GM23338 (cell line): Measurements from ENCODE around the gene PRRX1. TPM values are rescaled to one million over a fixed set of nuclear protein-coding genes. Genes with fewer than 3 reads are reported as not detected.

ENCODE experiments used
- ATAC-seq: fragments of 200-7000 bp; cut with Tn5 transposase; 3 replicates; pipeline ENCODE4 v1.9.1; 2020
- DNase-seq: peaks from one replicate; pipeline ENCODE4 v3.0.0-alpha.2; 2015; ENCODE audit warnings: low spot score
- H2AFZ ChIP-seq: fragments of 200-600 bp; sonication (generic); 2 replicates; pipeline ENCODE4 v1.8.0; 2016; ENCODE audit warnings: antibody characterized with exemption, mild to moderate bottlenecking, moderate library complexity
- H3F3A ChIP-seq: fragments of 200-600 bp; sonication (generic); replicated peaks from 2 replicates; pipeline ENCODE4 v1.8.0; 2017; ENCODE audit warnings: antibody characterized with exemption, mixed run types, low read depth
- H3K27ac ChIP-seq: fragments of 200-600 bp; sonication (generic); 2 replicates; pipeline ENCODE4 v1.6.1; 2016; ENCODE audit warnings: low read depth
- H3K27me3 ChIP-seq: fragments of 200-600 bp; sonication (generic); 2 replicates; pipeline ENCODE4 v1.8.0; 2016; ENCODE audit warnings: mild to moderate bottlenecking, mixed run types, moderate library complexity; ENCODE audit not compliant: insufficient read depth
- H3K36me3 ChIP-seq: fragments of 200-600 bp; sonication (generic); 2 replicates; pipeline ENCODE4 v1.8.0; 2016; ENCODE audit warnings: mild to moderate bottlenecking; ENCODE audit not compliant: insufficient read depth
- H3K4me1 ChIP-seq: fragments of 200-600 bp; sonication (generic); 2 replicates; pipeline ENCODE4 v1.8.0; 2016; ENCODE audit warnings: mild to moderate bottlenecking, moderate library complexity; ENCODE audit not compliant: insufficient read depth
- H3K4me2 ChIP-seq: fragments of 200-600 bp; sonication (generic); 2 replicates; pipeline ENCODE4 v1.7.1; 2017; ENCODE audit warnings: mixed run types
- H3K4me3 ChIP-seq: fragments of 200-600 bp; sonication (generic); 2 replicates; pipeline ENCODE4 v1.6.1; 2016; ENCODE audit warnings: mixed run types
- H3K79me2 ChIP-seq: fragments of 200-600 bp; sonication (generic); replicated peaks from 2 replicates; pipeline ENCODE4 v1.8.0; 2017; ENCODE audit warnings: mild to moderate bottlenecking; ENCODE audit not compliant: insufficient read depth
- H3K9me2 ChIP-seq: fragments of 200-600 bp; sonication (generic); 2 replicates; pipeline ENCODE4 v1.8.0; 2017; ENCODE audit not compliant: insufficient read depth
- H4K20me1 ChIP-seq: fragments of 200-600 bp; sonication (generic); replicated peaks from 2 replicates; pipeline ENCODE4 v1.8.0; 2017; ENCODE audit warnings: mild to moderate bottlenecking; ENCODE audit not compliant: insufficient read depth
- H3K27ac Mint-ChIP-seq: 2 replicates; pipeline ENCODE4 v1.8.0; 2020; ENCODE audit warnings: inconsistent platforms, mild to moderate bottlenecking, moderate library complexity, mixed read lengths
- H3K27me3 Mint-ChIP-seq: 3 replicates; pipeline ENCODE4 v1.8.0; 2022; ENCODE audit warnings: low read depth, mild to moderate bottlenecking, moderate library complexity, mixed read lengths, inconsistent platforms; ENCODE audit not compliant: insufficient read depth, poor library complexity
- H3K36me3 Mint-ChIP-seq: 3 replicates; pipeline ENCODE4 v1.8.0; 2021; ENCODE audit warnings: low read depth, mild to moderate bottlenecking, inconsistent platforms, moderate library complexity, mixed read lengths
- H3K4me1 Mint-ChIP-seq: 3 replicates; pipeline ENCODE4 v1.8.0; 2020; ENCODE audit warnings: mild to moderate bottlenecking, inconsistent platforms, mixed read lengths
- H3K4me3 Mint-ChIP-seq: 3 replicates; pipeline ENCODE4 v1.8.0; 2021; ENCODE audit warnings: moderate library complexity, mild to moderate bottlenecking, inconsistent platforms, mixed read lengths
- H3K9me3 Mint-ChIP-seq: 3 replicates; pipeline ENCODE4 v1.8.0; 2020; ENCODE audit warnings: moderate library complexity, mild to moderate bottlenecking, inconsistent platforms, mixed read lengths
- CREB1 ChIP-seq: fragments of 250-450 bp; sonication (Bioruptor Pico); IDR thresholded peaks from 2 replicates; pipeline ENCODE4 v1.5.0; 2020; ENCODE audit warnings: low read depth, mild to moderate bottlenecking, moderate library complexity
- CTCF ChIP-seq, 2 experiments: fragments of 200-600 bp in 1 of 2; sonication (generic) in 1 of 2; conservative IDR thresholded peaks; 2 replicates each; pipeline versions ENCODE4 v1.5.1 to v1.6.1; 2016 to 2017; ENCODE audit warnings: antibody characterized with exemption in 2 of 2, low read depth in 2 of 2, mild to moderate bottlenecking in 2 of 2, moderate library complexity in 1 of 2
- ETS1 ChIP-seq: IDR thresholded peaks from 2 replicates; pipeline ENCODE4 v1.6.1; 2016; ENCODE audit warnings: antibody characterized with exemption
- EZH2 ChIP-seq: fragments of 200-600 bp; sonication (generic); IDR thresholded peaks from one replicate; pipeline ENCODE4 v1.8.0; 2017; ENCODE audit warnings: antibody characterized with exemption, mild to moderate bottlenecking, low read depth; ENCODE audit not compliant: unreplicated experiment
- EZH2phosphoT487 ChIP-seq: fragments of 200-600 bp; sonication (generic); IDR thresholded peaks from one replicate; pipeline ENCODE4 v1.8.1; 2018; ENCODE audit warnings: antibody characterized with exemption; ENCODE audit not compliant: unreplicated experiment
- JUNB ChIP-seq: IDR thresholded peaks from one replicate; pipeline ENCODE4 v1.6.1; 2016; ENCODE audit warnings: antibody characterized with exemption; ENCODE audit not compliant: unreplicated experiment
- NANOG ChIP-seq: IDR thresholded peaks from 2 replicates; pipeline ENCODE4 v1.6.1; 2016; ENCODE audit warnings: antibody characterized with exemption, borderline replicate concordance
- POLR2AphosphoS5 ChIP-seq: IDR thresholded peaks from 2 replicates; pipeline ENCODE4 v1.6.1; 2016; ENCODE audit warnings: antibody characterized with exemption, low read depth
- REST ChIP-seq: IDR thresholded peaks from one replicate; pipeline ENCODE4 v1.6.1; 2018; ENCODE audit warnings: antibody characterized with exemption; ENCODE audit not compliant: unreplicated experiment
- STAT1 ChIP-seq: IDR thresholded peaks from one replicate; pipeline ENCODE4 v1.6.1; 2016; ENCODE audit warnings: antibody characterized with exemption; ENCODE audit not compliant: unreplicated experiment
- ZNF114 ChIP-seq: fragments of 250-450 bp; sonication (Bioruptor Pico); IDR thresholded peaks from 2 replicates; pipeline ENCODE4 v1.5.0; 2020; ENCODE audit warnings: mild to moderate bottlenecking, moderate library complexity
- ZNF331 ChIP-seq: fragments of 250-450 bp; sonication (Bioruptor Pico); IDR thresholded peaks from 2 replicates; pipeline ENCODE4 v1.5.0; 2020; ENCODE audit warnings: low read depth, mild to moderate bottlenecking, moderate library complexity
- ZNF462 ChIP-seq: fragments of 250-450 bp; sonication (Bioruptor Pico); IDR thresholded peaks from 2 replicates; pipeline ENCODE4 v1.5.0; 2020; ENCODE audit warnings: mild to moderate bottlenecking, moderate library complexity
- polyA plus RNA-seq: library from polyadenylated mRNA; unstranded; fragments of >200 nt; fragmentation: Nextera tagmentation; extraction: Ambion mirVana; gene quantifications from 2 replicates; pipeline ENCODE4 v1.2.1, GENCODE V29; 2016
- total RNA-seq: library from RNA; depleted of rRNA; stranded (reverse); fragments of >200 nt; shearing (Covaris generic); gene quantifications from 2 replicates; pipeline ENCODE4 v1.2.3, GENCODE V29; 2014

The PRRX1 gene
- total and polyA plus RNA-seq, 2 experiments from 2014 or later: 0.58 TPM; not detected in 1

- no peaks in the 10 kb centered on the region for H3K36me3 Mint-ChIP-seq
- H3K27ac Mint-ChIP-seq: no peak overlapping the region
- H3K27me3 ChIP-seq: no peaks in the 10 kb centered on the region
- peaks cover 4% of the 10 kb centered on the region; the same call in 1 of the 2 replicates for H3K9me2 ChIP-seq
- H3K36me3 ChIP-seq: no peaks in the 10 kb centered on the region
- no peaks in the 10 kb centered on the region for H3F3A ChIP-seq
- no peaks in the 10 kb centered on the region for H3K9me3 Mint-ChIP-seq
- H3K4me3 ChIP-seq: no peak overlapping the region
- no peak for TF ChIP-seq JUNB
- TF ChIP-seq STAT1: no peak
- TF ChIP-seq ETS1: no peak
- no peak for TF ChIP-seq EZH2phosphoT487
- TF ChIP-seq ZNF331: no peak
- no peak for TF ChIP-seq ZNF462 (CRISPR knock-in tag)
- TF ChIP-seq CTCF (conservative IDR thresholded peaks at IDR 0.05; ENCODE audit: low read depth in 2 of 2): no peak
- no peak for TF ChIP-seq REST
- TF ChIP-seq ZNF114 (CRISPR knock-in tag): no peak
- no peak for TF ChIP-seq POLR2AphosphoS5
- TF ChIP-seq NANOG: no peak
- no peak for TF ChIP-seq CREB1 (CRISPR knock-in tag)
- TF ChIP-seq EZH2: no peak
- DNase-seq (no peak), ATAC-seq (no peak)
- no peak overlapping the region for H3K4me2 ChIP-seq
- no peak overlapping the region for H3K27ac ChIP-seq
- H2AFZ ChIP-seq: no peak overlapping the region
- no peaks in the 10 kb centered on the region for H4K20me1 ChIP-seq
- no peaks in the 10 kb centered on the region for H3K4me1 ChIP-seq
- no peak overlapping the region for H3K4me3 Mint-ChIP-seq
- H3K27me3 Mint-ChIP-seq: no peaks in the 10 kb centered on the region
- H3K79me2 ChIP-seq: no peaks in the 10 kb centered on the region
- no peaks in the 10 kb centered on the region for H3K4me1 Mint-ChIP-seq
Observed at GRCh38 chr1:170725326-170725725, 61.4 kb downstream of the PRRX1 start.
